VCaP (cell line): ENCODE data around the gene ERG.

ENCODE experiments used
- H3K27ac ChIP-seq: fragments of 450-650 bp; 2 replicates; pipeline ENCODE4 v1.5.1; 2017
- CTCF ChIP-seq: fragments of 450-650 bp; conservative IDR thresholded peaks from 2 replicates; pipeline ENCODE4 v1.5.1; 2017; ENCODE audit warnings: mild to moderate bottlenecking, moderate library complexity

Gene ERG, protein sequence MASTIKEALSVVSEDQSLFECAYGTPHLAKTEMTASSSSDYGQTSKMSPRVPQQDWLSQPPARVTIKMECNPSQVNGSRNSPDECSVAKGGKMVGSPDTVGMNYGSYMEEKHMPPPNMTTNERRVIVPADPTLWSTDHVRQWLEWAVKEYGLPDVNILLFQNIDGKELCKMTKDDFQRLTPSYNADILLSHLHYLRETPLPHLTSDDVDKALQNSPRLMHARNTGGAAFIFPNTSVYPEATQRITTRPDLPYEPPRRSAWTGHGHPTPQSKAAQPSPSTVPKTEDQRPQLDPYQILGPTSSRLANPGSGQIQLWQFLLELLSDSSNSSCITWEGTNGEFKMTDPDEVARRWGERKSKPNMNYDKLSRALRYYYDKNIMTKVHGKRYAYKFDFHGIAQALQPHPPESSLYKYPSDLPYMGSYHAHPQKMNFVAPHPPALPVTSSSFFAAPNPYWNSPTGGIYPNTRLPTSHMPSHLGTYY

DNA sequence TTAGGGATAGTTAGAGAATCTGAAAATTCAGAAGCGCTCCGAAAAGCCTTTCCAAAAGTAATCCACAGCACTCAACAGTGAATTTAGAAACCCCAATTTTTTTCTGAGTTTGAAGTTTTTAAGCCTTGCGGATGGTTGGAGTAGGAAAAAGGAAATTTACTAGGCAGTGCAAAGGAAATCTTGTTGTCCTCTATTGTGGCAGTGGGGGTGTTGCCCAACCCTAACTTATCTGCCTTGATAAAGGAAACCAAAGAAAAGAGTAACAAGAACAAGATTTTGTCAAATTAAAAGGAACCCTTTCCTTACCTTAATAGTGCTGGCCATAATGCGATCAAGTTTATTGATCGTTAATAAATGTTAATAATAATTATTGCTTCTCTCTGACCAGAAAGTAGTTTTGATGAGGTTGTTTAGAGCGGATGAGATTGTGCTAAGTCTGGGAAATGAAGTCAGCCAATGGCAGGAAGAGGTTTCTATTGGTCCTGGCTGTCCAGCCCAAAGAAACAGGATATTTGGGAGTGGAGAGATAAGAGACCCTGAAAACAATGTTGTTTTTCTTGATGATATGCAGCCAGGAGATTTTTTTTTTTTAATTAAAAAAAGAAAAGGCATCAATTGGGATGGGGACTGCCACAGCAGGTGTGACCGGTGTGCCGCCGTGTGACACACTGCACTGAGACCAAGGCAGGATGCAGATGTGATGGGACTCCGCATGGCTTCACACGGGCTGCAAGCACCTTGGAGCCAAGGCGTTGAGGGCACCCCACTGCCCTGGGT, at the start of gene ERG:
Gene ERG, minus strand, starts transcription at position 421 of the 777 bp plus-strand sequence. Its CDS starts 97 bp downstream, at position 324.
- TF ChIP-seq CTCF: no peak
- H3K27ac ChIP-seq: peak within 1 kb of the TSS; percentile 73

- no peak for TF ChIP-seq CTCF
- no peak overlapping the region for H3K27ac ChIP-seq
Measured at GRCh38 chr21:38544661-38545060, 46.4 kb upstream of the ERG start.

DNA sequence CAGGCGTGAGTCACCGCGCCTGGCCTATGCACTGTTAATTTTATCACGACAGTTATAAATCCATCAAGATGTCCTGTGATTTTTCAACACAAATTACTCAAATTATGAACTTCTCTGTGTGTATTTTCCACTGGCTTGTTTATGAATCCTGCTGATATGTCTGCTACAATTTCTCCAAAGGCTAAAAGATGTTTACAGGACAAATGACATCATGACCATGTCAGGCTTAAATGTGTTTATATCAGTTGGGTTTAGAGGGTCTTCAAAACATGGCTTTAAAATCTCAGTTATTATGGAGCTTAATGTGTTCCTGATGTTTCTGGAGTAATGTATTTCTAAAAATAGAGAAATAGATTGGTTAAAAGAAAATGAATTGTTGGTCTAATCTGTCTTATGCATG, 44.0 kb upstream of the ERG start:
- TF ChIP-seq CTCF: no peak
- no peak overlapping the region for H3K27ac ChIP-seq

- no peak for TF ChIP-seq CTCF
- H3K27ac ChIP-seq: no peak overlapping the region
Measured at GRCh38 chr21:38538353-38538752, 40.1 kb upstream of the ERG start.

DNA sequence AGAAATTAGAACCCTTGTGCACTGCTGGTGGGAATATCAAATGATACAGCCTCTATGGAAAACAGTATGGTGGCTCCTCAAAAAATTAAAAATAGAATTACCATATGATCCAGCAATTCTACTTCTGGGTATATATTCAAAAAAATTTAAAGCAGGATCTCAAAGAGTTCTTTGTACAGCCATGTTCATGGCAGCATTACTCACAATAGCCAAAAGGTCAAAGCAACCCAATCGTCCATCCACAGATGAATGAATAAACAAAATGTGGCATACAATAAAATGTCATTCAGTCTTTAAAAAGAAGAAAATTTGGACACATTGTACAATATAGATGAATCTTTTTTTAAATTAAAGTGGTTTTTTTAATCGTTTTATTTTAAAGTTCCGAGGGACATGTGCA, 36.3 kb upstream of the ERG start:
- TF ChIP-seq CTCF: no peak
- no peak overlapping the region for H3K27ac ChIP-seq

- no peak for TF ChIP-seq CTCF
- no peak overlapping the region for H3K27ac ChIP-seq
Measured at GRCh38 chr21:38533887-38534286, 35.6 kb upstream of the ERG start.

DNA sequence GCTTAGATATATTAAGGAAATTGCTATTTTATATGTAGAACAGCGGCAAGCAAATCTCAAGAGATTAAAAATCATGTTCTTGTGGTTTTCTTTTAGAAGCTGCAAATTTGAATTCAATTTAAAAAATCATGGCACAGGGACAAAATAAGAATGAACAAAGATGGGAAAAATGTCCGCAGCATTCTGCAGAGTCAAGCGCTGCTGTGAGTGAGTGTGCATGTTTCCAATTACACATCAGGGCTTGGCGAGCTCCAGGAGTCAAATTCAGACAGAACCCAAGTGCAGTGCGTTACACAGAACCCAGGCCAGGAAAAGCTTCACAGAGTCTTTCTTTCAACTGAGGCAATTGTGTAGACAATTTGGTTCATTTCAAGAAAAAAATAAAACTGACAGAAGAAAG, 33.3 kb upstream of the ERG start:
- no peak for TF ChIP-seq CTCF
- H3K27ac ChIP-seq: no peak overlapping the region
